OCI-LY3 (cell line): ENCODE results near the gene FAF2.

ENCODE experiments used
- H2AFZ ChIP-seq: fragments of 200-600, 300-600 bp; shearing (Covaris generic); 2 replicates; pipeline ENCODE4 v1.6.0; 2014; ENCODE audit warnings: antibody characterized with exemption, low read depth, low read length
- H3K27ac ChIP-seq: fragments of 200-600, 300-600 bp; sonication (generic); 2 replicates; pipeline ENCODE4 v1.5.1; 2014; ENCODE audit warnings: mild to moderate bottlenecking, low read length, moderate library complexity, mixed read lengths
- H3K27me3 ChIP-seq: fragments of 200-600, 300-600 bp; sonication (generic); 2 replicates; pipeline ENCODE4 v1.6.1; 2014; ENCODE audit warnings: low read depth, low read length, mixed read lengths
- H3K36me3 ChIP-seq: fragments of 200-600, 300-600 bp; sonication (generic); replicated peaks from 2 replicates; pipeline ENCODE3; 2014; ENCODE audit warnings: low read depth, low read length, mixed read lengths
- H3K4me1 ChIP-seq: fragments of 300-600, 200-600 bp; sonication (generic); 2 replicates; pipeline ENCODE4 v1.6.1; 2014; ENCODE audit warnings: low read length, mixed read lengths
- H3K4me2 ChIP-seq: fragments of 200-600, 300-600 bp; sonication (generic); 2 replicates; pipeline ENCODE4 v1.6.1; 2014; ENCODE audit warnings: low read length, mixed read lengths
- H3K4me3 ChIP-seq: fragments of 300-600, 200-600 bp; sonication (generic); 2 replicates; pipeline ENCODE4 v1.5.1; 2014; ENCODE audit warnings: antibody characterized with exemption, mild to moderate bottlenecking, low read length, moderate library complexity
- H3K79me2 ChIP-seq: fragments of 300-600, 200-600 bp; shearing (Covaris generic); 2 replicates; pipeline ENCODE4 v1.6.1; 2014; ENCODE audit warnings: mild to moderate bottlenecking, low read length, mixed read lengths
- H3K9ac ChIP-seq: fragments of 300-600, 200-600 bp; shearing (Covaris generic); 2 replicates; pipeline ENCODE4 v1.6.0; 2014; ENCODE audit warnings: mild to moderate bottlenecking, low read length, moderate library complexity
- H3K9me3 ChIP-seq: fragments of 200-600, 300-600 bp; shearing (Covaris generic); 2 replicates; pipeline ENCODE4 v1.6.1; 2014; ENCODE audit warnings: low read length, mixed read lengths; ENCODE audit not compliant: insufficient read depth
- H4K20me1 ChIP-seq: fragments of 200-600, 300-600 bp; sonication (generic); 2 replicates; pipeline ENCODE4 v1.6.1; 2016; ENCODE audit warnings: low read length, mixed read lengths; ENCODE audit not compliant: insufficient read depth
- CTCF ChIP-seq: fragments of 200-600, 300-600 bp; sonication (generic); IDR thresholded peaks from 2 replicates; pipeline ENCODE4 v1.5.1; 2014; ENCODE audit warnings: antibody characterized with exemption, low read length, low read depth
- EZH2phosphoT487 ChIP-seq: fragments of 200-600 bp; shearing (Covaris generic); IDR thresholded peaks from 2 replicates; pipeline ENCODE4 v1.6.1; 2018; ENCODE audit warnings: antibody characterized with exemption, mixed run types, low read depth

FAF2 gene

GRCh38 chr5:176444742-176445141 is 3.4 kb upstream of the FAF2 start:
- TF ChIP-seq CTCF (no peak), EZH2phosphoT487 (no peak)
- H3K4me3 ChIP-seq, result no peak overlapping the region

GRCh38 chr5:176446028-176446665 is 2.0 kb upstream of the FAF2 start:
- Histone ChIP-seq H4K20me1 (no peaks in the 10 kb centered on the region; the same call in 1 of the 2 replicates), H3K4me1 (peaks cover 16% of the 10 kb centered on the region), H2AFZ (no peak overlapping the region), H3K27ac (no peak overlapping the region), H3K27me3 (no peaks in the 10 kb centered on the region), H3K9ac (no peak overlapping the region), H3K4me3 (no peak overlapping the region), H3K36me3 (peaks cover 2% of the 10 kb centered on the region), H3K4me2 (no peak overlapping the region), H3K79me2 (peaks cover 38% of the 10 kb centered on the region), H3K9me3 (no peaks in the 10 kb centered on the region)
- TF ChIP-seq EZH2phosphoT487, result no peak
- no peak for TF ChIP-seq CTCF

More at GRCh38 chr5:176444742-176445141, 3.4 kb upstream of the FAF2 start:
- Histone ChIP-seq H3K36me3 (peaks cover 1% of the 10 kb centered on the region), H3K9me3 (no peaks in the 10 kb centered on the region), H3K4me2 (no peak overlapping the region), H3K27me3 (no peaks in the 10 kb centered on the region), H3K27ac (no peak overlapping the region), H3K79me2 (peaks cover 24% of the 10 kb centered on the region), H2AFZ (no peak overlapping the region), H4K20me1 (no peaks in the 10 kb centered on the region; the same call in 1 of the 2 replicates), H3K4me1 (peaks cover 14% of the 10 kb centered on the region), H3K9ac (no peak overlapping the region)

GRCh38 chr5:176446884-176447590 is 1.1 kb upstream of the FAF2 start:
- Histone ChIP-seq H3K9me3 (no peaks in the 10 kb centered on the region), H2AFZ (peak overlapping the region; percentile 89), H3K36me3 (peaks cover 2% of the 10 kb centered on the region), H3K4me2 (peak overlapping the region; percentile 98), H3K9ac (peak overlapping the region; percentile 88), H3K4me3 (peak overlapping the region; percentile 93), H3K4me1 (peaks cover 16% of the 10 kb centered on the region), H3K27me3 (no peaks in the 10 kb centered on the region), H3K79me2 (peaks cover 45% of the 10 kb centered on the region), H3K27ac (no peak overlapping the region), H4K20me1 (no peaks in the 10 kb centered on the region; the same call in 1 of the 2 replicates)
- TF ChIP-seq EZH2phosphoT487 (no peak), CTCF (no peak)

GRCh38 chr5:176447591-176447977 is 601 bp upstream of the FAF2 start:
- H3K27me3 ChIP-seq, result no peaks in the 10 kb centered on the region
- peak overlapping the region; percentile 89 for H2AFZ ChIP-seq
- peak overlapping the region; percentile 93 for H3K4me3 ChIP-seq
- TF ChIP-seq EZH2phosphoT487, result no peak
- TF ChIP-seq CTCF, result no peak
- H3K4me2 ChIP-seq, result peak overlapping the region; percentile 98
- peaks cover 16% of the 10 kb centered on the region for H3K4me1 ChIP-seq
- H3K9me3 ChIP-seq, result no peaks in the 10 kb centered on the region
- H3K9ac ChIP-seq, result peak overlapping the region; percentile 88
- H3K79me2 ChIP-seq, result peaks cover 50% of the 10 kb centered on the region
- H3K27ac ChIP-seq, result peak overlapping the region; percentile 60
- peaks cover 6% of the 10 kb centered on the region for H3K36me3 ChIP-seq
- peaks cover 3% of the 10 kb centered on the region; the same call in 1 of the 2 replicates for H4K20me1 ChIP-seq
